Liver (tissue), 3 donors: ENCODE data around the gene NDFIP1.

Experiments used
- EGR1 ChIP-seq, 2 donors: IDR thresholded peaks; 2 replicates each; pipeline ENCODE4 v1.6.1; 2016 to 2018; ENCODE audit warnings: antibody characterized with exemption in 2 of 2, low read depth in 2 of 2
- JUND ChIP-seq, 2 donors: IDR thresholded peaks; 2 replicates each; pipeline ENCODE4 v1.6.1; 2016; ENCODE audit warnings: antibody characterized with exemption in 2 of 2
- RAD21 ChIP-seq, 2 donors: IDR thresholded peaks; 2 replicates each; pipeline ENCODE4 v1.6.1; 2016; ENCODE audit warnings: antibody characterized with exemption in 2 of 2, mild to moderate bottlenecking in 2 of 2
- REST ChIP-seq: IDR thresholded peaks from 2 replicates; pipeline ENCODE4 v1.6.1; 2016; ENCODE audit warnings: antibody characterized with exemption, mild to moderate bottlenecking
- SP1 ChIP-seq: IDR thresholded peaks from 2 replicates; pipeline ENCODE4 v1.6.1; 2018; ENCODE audit warnings: antibody characterized with exemption, mild to moderate bottlenecking
- TF ChIP-seq, protein P1 (sequence below): fragments of 150-350 bp; IDR thresholded peaks from 2 replicates; pipeline ENCODE4 v1.5.1; 2017; ENCODE audit warnings: improper control_type of control experiment, low read depth, low read length; ENCODE audit not compliant: missing input control
- TF ChIP-seq, protein P2 (sequence below): IDR thresholded peaks from 2 replicates; pipeline ENCODE4 v1.6.1; 2016; ENCODE audit warnings: antibody characterized with exemption
- donor health status: healthy.
- donor health status: healthy.

- TF ChIP-seq, protein P1, sequence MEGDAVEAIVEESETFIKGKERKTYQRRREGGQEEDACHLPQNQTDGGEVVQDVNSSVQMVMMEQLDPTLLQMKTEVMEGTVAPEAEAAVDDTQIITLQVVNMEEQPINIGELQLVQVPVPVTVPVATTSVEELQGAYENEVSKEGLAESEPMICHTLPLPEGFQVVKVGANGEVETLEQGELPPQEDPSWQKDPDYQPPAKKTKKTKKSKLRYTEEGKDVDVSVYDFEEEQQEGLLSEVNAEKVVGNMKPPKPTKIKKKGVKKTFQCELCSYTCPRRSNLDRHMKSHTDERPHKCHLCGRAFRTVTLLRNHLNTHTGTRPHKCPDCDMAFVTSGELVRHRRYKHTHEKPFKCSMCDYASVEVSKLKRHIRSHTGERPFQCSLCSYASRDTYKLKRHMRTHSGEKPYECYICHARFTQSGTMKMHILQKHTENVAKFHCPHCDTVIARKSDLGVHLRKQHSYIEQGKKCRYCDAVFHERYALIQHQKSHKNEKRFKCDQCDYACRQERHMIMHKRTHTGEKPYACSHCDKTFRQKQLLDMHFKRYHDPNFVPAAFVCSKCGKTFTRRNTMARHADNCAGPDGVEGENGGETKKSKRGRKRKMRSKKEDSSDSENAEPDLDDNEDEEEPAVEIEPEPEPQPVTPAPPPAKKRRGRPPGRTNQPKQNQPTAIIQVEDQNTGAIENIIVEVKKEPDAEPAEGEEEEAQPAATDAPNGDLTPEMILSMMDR, result no peak
- no peak for TF ChIP-seq SP1
- TF ChIP-seq, protein P2, sequence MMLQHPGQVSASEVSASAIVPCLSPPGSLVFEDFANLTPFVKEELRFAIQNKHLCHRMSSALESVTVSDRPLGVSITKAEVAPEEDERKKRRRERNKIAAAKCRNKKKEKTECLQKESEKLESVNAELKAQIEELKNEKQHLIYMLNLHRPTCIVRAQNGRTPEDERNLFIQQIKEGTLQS, result no peak
- TF ChIP-seq RAD21 (IDR thresholded peaks at IDR 0.05), result no peak
- TF ChIP-seq EGR1 (IDR thresholded peaks at IDR 0.05; ENCODE audit: low read depth in 2 of 2), result no peak
- no peak for TF ChIP-seq REST
- TF ChIP-seq JUND (IDR thresholded peaks at IDR 0.05), result no peak
Measured at GRCh38 chr5:142107736-142108431, 695 bp upstream of the NDFIP1 start.
